K562 (cell line): Measurements from ENCODE around the gene MYOM1. TPM values are rescaled to one million over a fixed set of nuclear protein-coding genes. Genes with fewer than 3 reads are reported as not detected.

Experiments used
- RCOR1 ChIP-seq, 2 experiments: IDR thresholded peaks; 2 replicates each; pipeline ENCODE4 v1.6.1; 2012; ENCODE audit warnings: low read depth in 2 of 2, low read length in 2 of 2, borderline replicate concordance in 1 of 2, improper control_type of control experiment in 1 of 2
- REST ChIP-seq, 2 experiments: fragments of 450-650 bp; formaldehyde crosslinking in 1 of 2; IDR thresholded peaks; 2 replicates each; pipeline versions ENCODE4 v1.4.0 to v1.6.1; 2014 to 2020; ENCODE audit warnings: mild to moderate bottlenecking in 2 of 2, borderline replicate concordance in 1 of 2, low read depth in 1 of 2
- TBL1XR1 ChIP-seq, 2 experiments: IDR thresholded peaks; 2 replicates each; pipeline ENCODE4 v1.6.1; 2012; ENCODE audit warnings: improper control_type of control experiment in 2 of 2, low read length in 2 of 2, mild to moderate bottlenecking in 1 of 2
- YY1 ChIP-seq, 3 experiments: IDR thresholded peaks; 2 replicates each; pipeline ENCODE4 v1.6.1; 2011; ENCODE audit warnings: low read length in 2 of 3, mild to moderate bottlenecking in 2 of 3, moderate library complexity in 2 of 3, borderline replicate concordance in 1 of 3, control low read depth in 1 of 3, low read depth in 1 of 3; ENCODE audit not compliant: insufficient read depth in 3 of 3, insufficient replicate concordance in 2 of 3, control insufficient read depth in 1 of 3, insufficient read length in 1 of 3; ENCODE audit errors: extremely low read depth in 1 of 3
- ZFP36 ChIP-seq: fragments of 150-350 bp; IDR thresholded peaks from 2 replicates; pipeline ENCODE4 v1.6.1; 2018; ENCODE audit warnings: low read length, low read depth; ENCODE audit not compliant: partially characterized antibody
- ZNF217 ChIP-seq: sonication (generic); formaldehyde crosslinking; IDR thresholded peaks from 2 replicates; pipeline ENCODE4 v1.8.0; 2022; ENCODE audit warnings: mild to moderate bottlenecking, missing genetic modification reagents
- polyA plus RNA-seq, 8 experiments: library from polyadenylated mRNA; depleted of rRNA in 4 of 8; stranded (reverse) in 5 of 8; unstranded in 3 of 8; fragments of >200 nt; fragmentation: Nextera tagmentation in 2 of 8; fragmentation: Illumina TruSeq in 1 of 8; extraction: Ambion mirVana in 2 of 8; extraction: Trizol in 1 of 8; gene quantifications; 2 replicates each; pipeline versions ENCODE4 v1.2.1 to v1.2.3, GENCODE V29; 2011 to 2014; ENCODE audit warnings: inconsistent platforms in 1 of 8, missing spikeins in 1 of 8
- total RNA-seq, 7 experiments: library from RNA; depleted of rRNA in 6 of 7; stranded (reverse); fragments of >200 nt in 6 of 7; fragmentation: Illumina TruSeq in 2 of 7; extraction: Trizol in 2 of 7; gene quantifications; 2 replicates each; pipeline versions ENCODE4 v1.2.1 to v1.2.3, GENCODE V29; 2011 to 2021; ENCODE audit warnings: low replicate concordance in 1 of 7
- TF ChIP-seq, protein P1 (sequence below), 3 experiments: IDR thresholded peaks in 2 of 3; conservative IDR thresholded peaks in 1 of 3; 2 replicates each; pipeline ENCODE4 v1.5.1; 2011 to 2012; ENCODE audit warnings: low read length in 3 of 3, mild to moderate bottlenecking in 3 of 3, control low read depth in 2 of 3, improper control_type of control experiment in 1 of 3, inconsistent platforms in 1 of 3, low read depth in 1 of 3, mixed read lengths in 1 of 3, moderate library complexity in 1 of 3; ENCODE audit not compliant: insufficient read depth in 2 of 3
- TF ChIP-seq, protein P2 (sequence below): IDR thresholded peaks from 2 replicates; pipeline ENCODE4 v1.6.1; 2014; ENCODE audit warnings: antibody characterized with exemption

MYOM1 gene
- total and polyA plus RNA-seq, 9 of the 15 experiments (the other 6 are each of a cell fraction or from before 2014, with no cell fraction given) = 0.01 to 0.62 (median 0.25) TPM

DNA sequence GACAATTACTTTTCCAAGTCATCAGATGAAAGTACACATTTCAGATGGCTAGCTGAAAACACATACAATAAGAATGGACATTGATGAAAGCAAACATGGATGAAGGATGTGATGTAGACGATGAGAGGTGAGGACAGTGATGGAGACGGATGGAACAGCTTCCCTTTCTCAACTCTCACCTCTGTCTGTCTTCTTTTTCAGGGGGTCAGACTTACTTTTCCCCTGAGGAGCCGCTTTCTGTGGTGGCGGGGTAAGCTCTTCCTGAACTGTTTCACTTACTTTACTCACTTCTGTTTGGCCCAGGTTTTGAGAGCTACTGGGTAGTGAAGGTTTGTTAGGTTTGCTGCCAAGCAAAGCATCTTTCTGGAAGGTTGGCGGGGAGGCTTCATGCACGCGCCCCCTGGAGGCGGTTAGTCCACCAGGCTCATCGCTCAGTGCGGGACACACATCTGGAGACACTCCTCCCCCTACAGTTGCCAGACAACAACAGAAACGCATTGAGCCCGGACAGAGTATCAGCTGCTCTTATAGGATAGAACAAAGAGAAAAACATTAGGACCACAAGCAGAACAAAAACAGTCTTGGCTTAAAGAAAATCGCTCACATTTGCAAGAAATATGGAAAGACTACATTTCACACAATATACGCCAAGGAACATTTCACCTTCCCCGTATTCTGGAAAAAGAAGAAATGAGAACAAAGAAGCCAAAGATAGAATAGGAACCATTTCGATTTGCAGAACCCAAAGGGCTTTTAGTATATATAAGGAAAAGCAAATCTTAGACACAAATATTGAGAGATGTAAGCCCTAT is 90.5 kb downstream of the MYOM1 start (continued):
- TF ChIP-seq, protein P1, sequence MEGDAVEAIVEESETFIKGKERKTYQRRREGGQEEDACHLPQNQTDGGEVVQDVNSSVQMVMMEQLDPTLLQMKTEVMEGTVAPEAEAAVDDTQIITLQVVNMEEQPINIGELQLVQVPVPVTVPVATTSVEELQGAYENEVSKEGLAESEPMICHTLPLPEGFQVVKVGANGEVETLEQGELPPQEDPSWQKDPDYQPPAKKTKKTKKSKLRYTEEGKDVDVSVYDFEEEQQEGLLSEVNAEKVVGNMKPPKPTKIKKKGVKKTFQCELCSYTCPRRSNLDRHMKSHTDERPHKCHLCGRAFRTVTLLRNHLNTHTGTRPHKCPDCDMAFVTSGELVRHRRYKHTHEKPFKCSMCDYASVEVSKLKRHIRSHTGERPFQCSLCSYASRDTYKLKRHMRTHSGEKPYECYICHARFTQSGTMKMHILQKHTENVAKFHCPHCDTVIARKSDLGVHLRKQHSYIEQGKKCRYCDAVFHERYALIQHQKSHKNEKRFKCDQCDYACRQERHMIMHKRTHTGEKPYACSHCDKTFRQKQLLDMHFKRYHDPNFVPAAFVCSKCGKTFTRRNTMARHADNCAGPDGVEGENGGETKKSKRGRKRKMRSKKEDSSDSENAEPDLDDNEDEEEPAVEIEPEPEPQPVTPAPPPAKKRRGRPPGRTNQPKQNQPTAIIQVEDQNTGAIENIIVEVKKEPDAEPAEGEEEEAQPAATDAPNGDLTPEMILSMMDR (IDR thresholded peaks at IDR 0.05 in 2 of 3, conservative IDR thresholded peaks at IDR 0.05 in 1 of 3; ENCODE audit: insufficient read depth in 2 of 3, low read depth in 1 of 3, low read length in 3 of 3) = peak; percentile 98 to 99 (median 99)
- peak; percentile 81 for TF ChIP-seq REST (IDR thresholded peaks at IDR 0.05; ENCODE audit: borderline replicate concordance)
- TF ChIP-seq REST (CRISPR knock-in tag; IDR thresholded peaks at IDR 0.05; ENCODE audit: low read depth) = no peak
- TF ChIP-seq ZNF217 (CRISPR knock-in tag) = no peak
- TF ChIP-seq RCOR1 (IDR thresholded peaks at IDR 0.05; ENCODE audit: borderline replicate concordance in 1 of 2, low read depth in 2 of 2, low read length in 2 of 2) = peak in 1 of 2 experiments; percentile 91; a peak in 2 of 4 replicates
- peak; percentile 57 for TF ChIP-seq ZFP36
- TF ChIP-seq TBL1XR1 (IDR thresholded peaks at IDR 0.05; ENCODE audit: low read length in 2 of 2) = no peak
- TF ChIP-seq, protein P2, sequence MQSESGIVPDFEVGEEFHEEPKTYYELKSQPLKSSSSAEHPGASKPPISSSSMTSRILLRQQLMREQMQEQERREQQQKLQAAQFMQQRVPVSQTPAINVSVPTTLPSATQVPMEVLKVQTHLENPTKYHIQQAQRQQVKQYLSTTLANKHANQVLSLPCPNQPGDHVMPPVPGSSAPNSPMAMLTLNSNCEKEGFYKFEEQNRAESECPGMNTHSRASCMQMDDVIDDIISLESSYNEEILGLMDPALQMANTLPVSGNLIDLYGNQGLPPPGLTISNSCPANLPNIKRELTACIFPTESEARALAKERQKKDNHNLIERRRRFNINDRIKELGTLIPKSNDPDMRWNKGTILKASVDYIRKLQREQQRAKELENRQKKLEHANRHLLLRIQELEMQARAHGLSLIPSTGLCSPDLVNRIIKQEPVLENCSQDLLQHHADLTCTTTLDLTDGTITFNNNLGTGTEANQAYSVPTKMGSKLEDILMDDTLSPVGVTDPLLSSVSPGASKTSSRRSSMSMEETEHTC = no peak
- TF ChIP-seq YY1 (IDR thresholded peaks at IDR 0.05; ENCODE audit: borderline replicate concordance in 1 of 3, control insufficient read depth in 1 of 3, extremely low read depth in 1 of 3, insufficient read depth in 3 of 3, insufficient read length in 1 of 3, insufficient replicate concordance in 2 of 3, low read depth in 1 of 3, low read length in 2 of 3) = peak in 1 of 3 experiments; percentile 29
